ENCODE results near the gene NME4. TPM values are rescaled to one million over a fixed set of nuclear protein-coding genes. Genes with fewer than 3 reads are reported as not detected.

NME4 gene
- total RNA-seq, 2 donors from 2014 or later, result 274 to 350 TPM

DNA sequence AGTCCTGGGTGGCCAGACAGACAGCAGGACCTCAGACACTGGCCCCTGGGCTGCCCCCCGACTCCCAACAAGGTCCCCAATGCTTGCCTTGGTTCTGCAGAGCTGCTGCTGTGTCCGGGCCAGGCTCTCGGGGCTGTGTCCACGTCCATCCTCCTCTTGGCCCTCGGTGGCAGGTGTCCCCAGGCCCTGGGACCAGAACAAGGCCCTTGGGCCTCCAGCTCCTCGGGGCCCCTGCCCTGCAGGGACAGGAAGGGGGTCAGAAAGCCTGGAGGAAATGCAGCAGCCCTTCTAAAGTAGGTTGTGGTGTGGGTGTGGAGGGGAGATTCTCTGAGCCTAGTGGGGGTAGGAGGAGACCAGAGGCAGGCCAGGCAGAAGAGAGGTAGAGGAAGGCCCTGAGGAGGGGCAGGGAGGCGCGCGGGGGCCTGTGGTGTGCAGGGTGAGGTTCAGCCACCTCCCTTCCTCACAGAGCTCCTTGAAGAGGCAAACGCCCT lies 42.0 kb upstream of the NME4 start:
- no peak for DNase-seq
- H3K27ac ChIP-seq (ENCODE audit: low read depth, low read length), result no peak overlapping the region
- H3K36me3 Mint-ChIP-seq (ENCODE audit: low read depth), result peaks cover 9% of the 10 kb centered on the region
- TF ChIP-seq, protein P1, sequence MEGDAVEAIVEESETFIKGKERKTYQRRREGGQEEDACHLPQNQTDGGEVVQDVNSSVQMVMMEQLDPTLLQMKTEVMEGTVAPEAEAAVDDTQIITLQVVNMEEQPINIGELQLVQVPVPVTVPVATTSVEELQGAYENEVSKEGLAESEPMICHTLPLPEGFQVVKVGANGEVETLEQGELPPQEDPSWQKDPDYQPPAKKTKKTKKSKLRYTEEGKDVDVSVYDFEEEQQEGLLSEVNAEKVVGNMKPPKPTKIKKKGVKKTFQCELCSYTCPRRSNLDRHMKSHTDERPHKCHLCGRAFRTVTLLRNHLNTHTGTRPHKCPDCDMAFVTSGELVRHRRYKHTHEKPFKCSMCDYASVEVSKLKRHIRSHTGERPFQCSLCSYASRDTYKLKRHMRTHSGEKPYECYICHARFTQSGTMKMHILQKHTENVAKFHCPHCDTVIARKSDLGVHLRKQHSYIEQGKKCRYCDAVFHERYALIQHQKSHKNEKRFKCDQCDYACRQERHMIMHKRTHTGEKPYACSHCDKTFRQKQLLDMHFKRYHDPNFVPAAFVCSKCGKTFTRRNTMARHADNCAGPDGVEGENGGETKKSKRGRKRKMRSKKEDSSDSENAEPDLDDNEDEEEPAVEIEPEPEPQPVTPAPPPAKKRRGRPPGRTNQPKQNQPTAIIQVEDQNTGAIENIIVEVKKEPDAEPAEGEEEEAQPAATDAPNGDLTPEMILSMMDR (conservative IDR thresholded peaks at IDR 0.05), result no peak
- no peak overlapping the region for H3K27ac Mint-ChIP-seq
- no peaks in the 10 kb centered on the region for H3K9me3 Mint-ChIP-seq
- no peaks in the 10 kb centered on the region for H3K4me1 Mint-ChIP-seq
- no peak overlapping the region for H3K4me3 Mint-ChIP-seq
- H3K27me3 ChIP-seq (ENCODE audit: control insufficient read depth, insufficient read depth, low read length, poor library complexity, severe bottlenecking), result no peaks in the 10 kb centered on the region
- WGBS, 2 experiments (ENCODE audit: insufficient coverage in 1 of 2, insufficient read length in 1 of 2), result 90 to 98% methylated on average over 4 to 10 of the region's 10 CpGs
- H3K4me3 ChIP-seq (ENCODE audit: low read length), result no peak overlapping the region
- H3K36me3 ChIP-seq (ENCODE audit: control insufficient read depth, insufficient read depth, low read length), result peaks cover 8% of the 10 kb centered on the region
- H3K9ac ChIP-seq (ENCODE audit: extremely low read depth, low read length, poor library complexity, severe bottlenecking), result no peak overlapping the region
- H3K9me3 ChIP-seq (ENCODE audit: control insufficient read depth, low read length), result no peaks in the 10 kb centered on the region
- no peaks in the 10 kb centered on the region for H3K27me3 Mint-ChIP-seq (ENCODE audit: insufficient read depth)
- H3K4me1 ChIP-seq (ENCODE audit: control insufficient read depth, insufficient read depth, low read length), result no peaks in the 10 kb centered on the region

DNA sequence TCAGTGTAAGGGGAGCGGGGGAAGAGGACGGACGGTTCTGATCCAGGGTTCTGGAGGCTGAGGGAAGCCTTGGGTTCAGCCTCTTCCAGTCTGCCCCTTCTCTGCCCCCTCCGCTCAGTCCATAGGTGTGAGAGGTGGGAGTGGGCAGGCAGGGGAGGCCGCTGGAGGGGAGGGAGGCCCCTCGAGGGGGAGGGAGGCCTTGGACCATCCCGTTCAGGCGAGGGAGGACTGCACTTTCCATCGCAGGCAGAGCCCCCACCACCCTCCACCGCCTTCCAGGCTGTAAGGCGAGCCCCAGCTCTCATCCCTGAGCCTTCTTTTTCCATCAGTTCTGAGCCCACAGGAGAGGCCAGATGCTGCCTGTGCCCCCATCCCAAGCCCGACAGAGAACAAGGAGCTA lies 40.3 kb upstream of the NME4 start:
- WGBS, 2 experiments (ENCODE audit: insufficient coverage in 1 of 2, insufficient read length in 1 of 2), result 81 to 87% methylated on average over 5 to 12 of the region's 12 CpGs

DNA sequence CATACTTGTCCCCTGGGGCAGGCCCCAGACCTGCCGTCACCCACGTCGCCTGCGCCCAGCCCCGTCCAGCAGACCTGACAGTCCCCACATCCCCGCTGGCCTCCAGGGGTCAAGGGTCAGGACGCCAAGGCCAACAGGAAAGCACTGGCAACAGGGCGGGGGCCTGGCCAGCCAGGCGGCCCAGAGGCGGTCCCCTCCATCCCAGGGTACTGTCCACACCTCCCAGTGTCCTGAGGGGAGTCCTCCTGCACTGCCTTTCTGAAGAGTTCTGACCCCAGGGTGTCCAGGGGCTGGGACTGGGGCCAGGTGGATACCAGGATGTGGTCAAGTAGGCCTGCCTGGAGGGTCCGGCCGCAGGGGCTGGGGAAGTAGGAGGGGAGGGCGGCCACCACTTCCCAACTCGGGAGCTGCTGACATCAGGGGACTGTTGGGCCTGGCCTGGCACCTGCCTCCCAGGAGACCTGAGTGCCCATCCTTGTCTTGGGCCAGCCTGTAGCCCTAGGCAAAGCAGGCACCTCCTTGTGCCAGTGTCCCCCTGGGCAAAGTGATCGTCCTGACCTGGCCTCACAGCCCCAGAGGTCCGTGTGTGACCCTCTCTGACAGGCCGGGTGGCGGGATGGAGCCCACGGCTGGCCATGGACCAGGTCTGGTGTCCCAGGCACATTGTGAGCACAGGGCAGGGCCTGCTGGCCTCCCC lies 37.8 kb upstream of the NME4 start:
- no peaks in the 10 kb centered on the region for H3K27me3 ChIP-seq (ENCODE audit: control insufficient read depth, insufficient read depth, low read length, poor library complexity, severe bottlenecking)
- no peak overlapping the region for H3K4me3 ChIP-seq (ENCODE audit: low read length)
- TF ChIP-seq, protein P1 (conservative IDR thresholded peaks at IDR 0.05), result no peak
- no peaks in the 10 kb centered on the region for H3K36me3 ChIP-seq (ENCODE audit: control insufficient read depth, insufficient read depth, low read length)
- no peaks in the 10 kb centered on the region for H3K4me1 ChIP-seq (ENCODE audit: control insufficient read depth, insufficient read depth, low read length)
- WGBS, 2 experiments (ENCODE audit: insufficient coverage in 1 of 2, insufficient read length in 1 of 2), result 90 to 95% methylated on average over 6 to 19 of the region's 19 CpGs
- H3K9ac ChIP-seq (ENCODE audit: extremely low read depth, low read length, poor library complexity, severe bottlenecking), result no peak overlapping the region
- H3K27ac Mint-ChIP-seq, result no peak overlapping the region
- H3K9me3 ChIP-seq (ENCODE audit: control insufficient read depth, low read length), result no peaks in the 10 kb centered on the region
- H3K27me3 Mint-ChIP-seq (ENCODE audit: insufficient read depth), result no peaks in the 10 kb centered on the region
- H3K36me3 Mint-ChIP-seq (ENCODE audit: low read depth), result no peaks in the 10 kb centered on the region
- no peaks in the 10 kb centered on the region for H3K9me3 Mint-ChIP-seq
- H3K4me1 Mint-ChIP-seq, result no peaks in the 10 kb centered on the region
- DNase-seq, result no peak
- no peak overlapping the region for H3K27ac ChIP-seq (ENCODE audit: low read depth, low read length)
- H3K4me3 Mint-ChIP-seq, result no peak overlapping the region

More for the DNA sequence above, 40.3 kb upstream of the NME4 start:
- no peaks in the 10 kb centered on the region for H3K9me3 Mint-ChIP-seq
- TF ChIP-seq, protein P1 (conservative IDR thresholded peaks at IDR 0.05), result no peak
- Histone ChIP-seq H3K4me3 (ENCODE audit: low read length) (no peak overlapping the region), H3K9ac (ENCODE audit: extremely low read depth, low read length, poor library complexity, severe bottlenecking) (no peak overlapping the region), H3K9me3 (ENCODE audit: control insufficient read depth, low read length) (no peaks in the 10 kb centered on the region), H3K27ac (ENCODE audit: low read depth, low read length) (no peak overlapping the region), H3K27me3 (ENCODE audit: control insufficient read depth, insufficient read depth, low read length, poor library complexity, severe bottlenecking) (no peaks in the 10 kb centered on the region), H3K4me1 (ENCODE audit: control insufficient read depth, insufficient read depth, low read length) (no peaks in the 10 kb centered on the region), H3K36me3 (ENCODE audit: control insufficient read depth, insufficient read depth, low read length) (no peaks in the 10 kb centered on the region)
- H3K4me1 Mint-ChIP-seq, result no peaks in the 10 kb centered on the region
- no peaks in the 10 kb centered on the region for H3K27me3 Mint-ChIP-seq (ENCODE audit: insufficient read depth)
- no peaks in the 10 kb centered on the region for H3K36me3 Mint-ChIP-seq (ENCODE audit: low read depth)
- no peak overlapping the region for H3K27ac Mint-ChIP-seq
- H3K4me3 Mint-ChIP-seq, result no peak overlapping the region
- no peak for DNase-seq
